H1 (cell line): Measurements from ENCODE around the gene OCSTAMP. TPM values are rescaled to one million over a fixed set of nuclear protein-coding genes. Genes with fewer than 3 reads are reported as not detected.

Source experiments
- CTCF ChIA-PET: fragments of 300-600 bp; sonication (Branson Sonifier 250); formaldehyde crosslinking; loops from one replicate; lab custom pipeline; 2021; ENCODE audit not compliant: partially characterized antibody; lab: Charles Lee
- POLR2A ChIA-PET: fragments of 300-600 bp; sonication (Branson Sonifier 250); formaldehyde crosslinking; loops from one replicate; lab custom pipeline; 2021; ENCODE audit warnings: inconsistent platforms; ENCODE audit not compliant: partially characterized antibody; lab: Charles Lee
- DNase-seq, 2 experiments: peaks; one replicate each; pipeline versions ENCODE4 v3.0.0 to v3.0.0-alpha.2; 2010 to 2022; ENCODE audit warnings: low spot score in 2 of 2, low read depth in 1 of 2, mixed read lengths in 1 of 2
- FAIRE-seq: peaks from 2 replicates; lab custom pipeline; 2011; peaks lifted over from hg19 to GRCh38; lab: Jason Lieb, UNC
- H2AFZ ChIP-seq: 2 replicates; pipeline ENCODE4 v1.8.1; 2012; ENCODE audit warnings: low read length, inconsistent platforms
- H2AK5ac ChIP-seq: 2 replicates; pipeline ENCODE4 v1.6.1; 2013; ENCODE audit warnings: low read depth, low read length
- H2BK120ac ChIP-seq: replicated peaks from 2 replicates; pipeline ENCODE3; 2013; ENCODE audit warnings: low read depth, low read length, inconsistent platforms
- H2BK12ac ChIP-seq: 2 replicates; pipeline ENCODE4 v1.6.1; 2013; ENCODE audit warnings: low read depth, low read length
- H2BK15ac ChIP-seq: 2 replicates; pipeline ENCODE4 v1.6.1; 2013; ENCODE audit warnings: low read length
- H2BK20ac ChIP-seq: 2 replicates; pipeline ENCODE4 v1.6.1; 2013; ENCODE audit warnings: low read length
- H2BK5ac ChIP-seq: 2 replicates; pipeline ENCODE4 v1.6.1; 2013; ENCODE audit warnings: low read depth, low read length
- H3K14ac ChIP-seq: 2 replicates; pipeline ENCODE4 v1.6.1; 2013; ENCODE audit warnings: inconsistent platforms; ENCODE audit not compliant: insufficient read length
- H3K18ac ChIP-seq: 2 replicates; pipeline ENCODE4 v1.6.1; 2013; ENCODE audit warnings: low read length; ENCODE audit errors: extremely low read depth
- H3K23ac ChIP-seq: 2 replicates; pipeline ENCODE4 v1.6.1; 2013; ENCODE audit warnings: inconsistent platforms; ENCODE audit not compliant: insufficient read length
- H3K23me2 ChIP-seq: 2 replicates; pipeline ENCODE4 v1.6.1; 2013; ENCODE audit warnings: low read depth, low read length
- H3K27ac ChIP-seq: 2 replicates; pipeline ENCODE4 v1.6.1; 2011; ENCODE audit warnings: low read depth, low read length, inconsistent platforms
- H3K27me3 ChIP-seq, 4 experiments: replicated peaks in 1 of 4; 1 replicate in 1 of 4; 2 replicates in 3 of 4; pipeline versions ENCODE4 v1.6.1 to v1.8.1; 2011 to 2013; ENCODE audit warnings: low read length in 3 of 4, mild to moderate bottlenecking in 3 of 4, inconsistent platforms in 2 of 4, mixed read lengths in 2 of 4, moderate library complexity in 1 of 4; ENCODE audit not compliant: control insufficient read depth in 3 of 4, insufficient read depth in 3 of 4; ENCODE audit errors: extremely low read depth in 1 of 4
- H3K36me3 ChIP-seq, 4 experiments: 2 replicates each; pipeline versions ENCODE4 v1.6.1 to v1.8.1; 2011 to 2013; ENCODE audit warnings: mild to moderate bottlenecking in 4 of 4, low read length in 3 of 4, moderate library complexity in 2 of 4, control low read depth in 1 of 4, inconsistent platforms in 1 of 4; ENCODE audit not compliant: insufficient read depth in 4 of 4, control insufficient read depth in 2 of 4
- H3K4ac ChIP-seq: replicated peaks from 2 replicates; pipeline ENCODE3; 2013; ENCODE audit warnings: low read length, low read depth, mixed read lengths, inconsistent platforms; ENCODE audit not compliant: insufficient read length
- H3K4me1 ChIP-seq, 4 experiments: replicated peaks in 1 of 4; 1 replicate in 1 of 4; 2 replicates in 3 of 4; pipeline versions ENCODE4 v1.6.1 to v1.8.1; 2011 to 2013; ENCODE audit warnings: low read length in 3 of 4, inconsistent platforms in 2 of 4, mixed read lengths in 1 of 4; ENCODE audit not compliant: insufficient read depth in 4 of 4, control insufficient read depth in 3 of 4
- H3K4me2 ChIP-seq, 2 experiments: 2 replicates each; pipeline versions ENCODE4 v1.6.1 to v1.8.1; 2011 to 2013; ENCODE audit warnings: low read depth in 2 of 2, low read length in 2 of 2, control low read depth in 1 of 2, inconsistent platforms in 1 of 2, mild to moderate bottlenecking in 1 of 2; ENCODE audit not compliant: insufficient read depth in 1 of 2
- H3K4me3 ChIP-seq, 4 experiments: fragments of 200-600, 300-600 bp in 1 of 4; sonication (generic), shearing (Covaris generic), sonication (Bioruptor Twin) in 1 of 4; 2 replicates each; pipeline versions ENCODE4 v1.5.1 to v1.8.1; 2011 to 2016; ENCODE audit warnings: low read length in 4 of 4, low read depth in 3 of 4, control low read depth in 2 of 4, inconsistent platforms in 2 of 4, mild to moderate bottlenecking in 2 of 4, mixed read lengths in 1 of 4, moderate library complexity in 1 of 4; ENCODE audit not compliant: insufficient read depth in 2 of 4; ENCODE audit errors: extremely low read depth in 1 of 4
- H3K56ac ChIP-seq: replicated peaks from 2 replicates; pipeline ENCODE3; 2013; ENCODE audit warnings: low read depth, mild to moderate bottlenecking, mixed read lengths, low read length, inconsistent platforms; ENCODE audit not compliant: insufficient read length
- H3K79me1 ChIP-seq: 2 replicates; pipeline ENCODE4 v1.6.1; 2013; ENCODE audit warnings: low read depth, low read length, control low read depth
- H3K79me2 ChIP-seq, 2 experiments: 2 replicates each; pipeline versions ENCODE4 v1.6.1 to v1.8.1; 2012 to 2013; ENCODE audit warnings: low read length in 2 of 2, mild to moderate bottlenecking in 2 of 2, inconsistent platforms in 1 of 2; ENCODE audit not compliant: insufficient read depth in 2 of 2, control insufficient read depth in 1 of 2
- H3K9ac ChIP-seq, 4 experiments: replicated peaks in 1 of 4; 1 replicate in 1 of 4; 2 replicates in 3 of 4; pipeline versions ENCODE4 v1.6.1 to v1.8.1; 2011 to 2013; ENCODE audit warnings: low read depth in 3 of 4, low read length in 3 of 4, control low read depth in 2 of 4, mild to moderate bottlenecking in 2 of 4, moderate library complexity in 2 of 4, inconsistent platforms in 1 of 4; ENCODE audit errors: extremely low read depth in 1 of 4
- H3K9me3 ChIP-seq, 2 experiments: 2 replicates each; pipeline versions ENCODE4 v1.6.1 to v1.8.1; 2012 to 2013; ENCODE audit warnings: mild to moderate bottlenecking in 2 of 2, moderate library complexity in 2 of 2, control low read depth in 1 of 2, inconsistent platforms in 1 of 2, low read depth in 1 of 2, low read length in 1 of 2, mixed read lengths in 1 of 2; ENCODE audit not compliant: insufficient read depth in 2 of 2
- H4K20me1 ChIP-seq, 2 experiments: replicated peaks in 1 of 2; 2 replicates each; pipeline versions ENCODE3 to v1.8.1; 2011 to 2013; ENCODE audit warnings: inconsistent platforms in 2 of 2, low read length in 2 of 2, mild to moderate bottlenecking in 1 of 2; ENCODE audit not compliant: insufficient read depth in 2 of 2, control insufficient read depth in 1 of 2
- H4K5ac ChIP-seq: 2 replicates; pipeline ENCODE4 v1.6.1; 2013; ENCODE audit warnings: low read length, low read depth, mixed read lengths, inconsistent platforms; ENCODE audit not compliant: insufficient read length
- H4K8ac ChIP-seq: 2 replicates; pipeline ENCODE4 v1.8.0; 2013; ENCODE audit warnings: mild to moderate bottlenecking, moderate library complexity, low read length, inconsistent platforms; ENCODE audit not compliant: insufficient read depth; ENCODE audit errors: extremely low read depth
- H4K91ac ChIP-seq: replicated peaks from 2 replicates; pipeline ENCODE3; 2013; ENCODE audit warnings: low read length, mixed read lengths, inconsistent platforms; ENCODE audit not compliant: insufficient read length
- BCL11A ChIP-seq, 2 experiments: IDR thresholded peaks; one replicate each; pipeline ENCODE4 v1.6.1; 2011; ENCODE audit warnings: low read depth in 2 of 2, low read length in 2 of 2, mild to moderate bottlenecking in 2 of 2
- CHD1 ChIP-seq: IDR thresholded peaks from 2 replicates; pipeline ENCODE4 v1.6.1; 2012; ENCODE audit warnings: low read depth, low read length, improper control_type of control experiment
- CREB1 ChIP-seq: IDR thresholded peaks from 2 replicates; pipeline ENCODE4 v1.6.1; 2012; ENCODE audit warnings: inconsistent platforms
- JUN ChIP-seq: IDR thresholded peaks from 2 replicates; pipeline ENCODE4 v1.6.1; 2011; ENCODE audit warnings: low read depth, mild to moderate bottlenecking, improper control_type of control experiment, low read length
- MAFK ChIP-seq: IDR thresholded peaks from 2 replicates; pipeline ENCODE4 v1.6.1; 2012; ENCODE audit warnings: low read depth, mild to moderate bottlenecking, improper control_type of control experiment, low read length
- POLR2AphosphoS5 ChIP-seq: IDR thresholded peaks from 2 replicates; pipeline ENCODE4 v1.6.1; 2011; ENCODE audit warnings: low read depth, low read length
- POU5F1 ChIP-seq: IDR thresholded peaks from 2 replicates; pipeline ENCODE4 v1.6.1; 2011; ENCODE audit warnings: low read depth, mild to moderate bottlenecking, low read length, moderate library complexity
- SIN3A ChIP-seq, 2 experiments: IDR thresholded peaks in 1 of 2; conservative IDR thresholded peaks in 1 of 2; 2 replicates each; pipeline ENCODE4 v1.6.1; 2011 to 2012; ENCODE audit warnings: low read length in 2 of 2, improper control_type of control experiment in 1 of 2, low read depth in 1 of 2, mild to moderate bottlenecking in 1 of 2
- SP2 ChIP-seq: IDR thresholded peaks from 2 replicates; pipeline ENCODE4 v1.6.1; 2012; ENCODE audit warnings: mild to moderate bottlenecking, low read length, inconsistent platforms
- WGBS, 2 experiments: shearing (Covaris generic) in 1 of 2; methylation state at CpG; one replicate each; pipeline versions ENCODE4 v1.1.6 to v1.1.7; 2013 to 2015; ENCODE audit warnings: low lambda C conversion rate in 2 of 2, mixed read lengths in 2 of 2, inconsistent platforms in 1 of 2, low coverage in 1 of 2, missing lambda C conversion rate in 1 of 2; ENCODE audit not compliant: insufficient replicate concordance in 2 of 2, insufficient coverage in 1 of 2, insufficient read length in 1 of 2; ENCODE audit errors: extremely low coverage in 1 of 2, missing lambda C conversion rate in 1 of 2; 5-methylcytosine and 5-hydroxymethylcytosine counted together
- polyA plus RNA-seq, 7 experiments: library from polyadenylated mRNA; depleted of rRNA in 3 of 7; stranded (reverse) in 5 of 7; unstranded in 2 of 7; fragments of >200 nt in 5 of 7; fragments of 200-250 nt in 2 of 7; gene quantifications; 1 replicate in 5 of 7; 2 replicates in 1 of 7; 4 replicates in 1 of 7; pipeline versions ENCODE4 v1.2.1 to v1.2.3, GENCODE V29; 2011 to 2013; ENCODE audit warnings: missing spikeins in 2 of 7, mixed read lengths in 2 of 7
- total RNA-seq: library from RNA; stranded (reverse); fragmentation: NEBNext Ultra II Directional; extraction: Animal tissue kit (Norgen Biotek cat#: 25700); gene quantifications from 2 replicates; pipeline ENCODE4 v1.2.1, GENCODE V29; 2021

The OCSTAMP gene
- total and polyA plus RNA-seq, 2 of the 8 experiments (the other 6 are each of a cell fraction or from before 2014, with no cell fraction given), result 0.09 to 0.13 TPM

DNA sequence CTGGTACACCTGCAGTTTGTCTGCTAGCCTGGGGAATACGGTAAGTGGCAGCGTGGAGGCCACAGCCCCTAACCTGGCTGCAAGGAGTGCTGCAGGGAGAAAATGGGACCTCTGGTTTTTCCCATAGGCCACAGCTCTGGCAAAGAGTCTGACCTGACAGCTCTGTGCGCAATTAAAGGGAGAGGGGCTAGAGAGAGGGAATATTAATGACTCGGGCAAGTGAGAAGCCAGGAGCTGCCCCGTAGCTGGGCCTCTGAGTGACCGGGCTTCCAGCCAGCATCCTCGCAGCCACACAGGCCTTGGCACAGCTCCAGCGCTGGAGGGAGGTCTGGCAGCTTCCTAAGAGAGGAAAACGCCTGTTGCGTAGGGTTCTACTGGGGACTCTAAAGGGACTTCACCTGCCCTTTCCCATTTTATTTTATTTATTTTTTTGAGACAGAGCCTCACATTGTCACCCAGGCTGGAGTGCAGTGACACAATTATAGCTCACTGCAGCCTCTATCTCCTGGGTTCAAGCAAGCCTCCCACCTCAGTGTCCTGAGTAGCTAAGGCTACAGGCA lies 18.2 kb upstream of the OCSTAMP start:
- CTCF ChIA-PET, result interaction anchor here (0.6 to 2.2 kb wide), 12 partner anchors 13 to 348 kb away, joined by 3 to 8 read pairs (median 3); no protein-coding TSS in a partner anchor
- DNase-seq (no peak), FAIRE-seq (no peak)
- Histone ChIP-seq H3K4ac (no peak overlapping the region), H3K56ac (no peak overlapping the region), H3K4me2 (no peak overlapping the region), H3K14ac (no peak overlapping the region), H3K4me1 (peaks cover 0 to 2% (median 0%) of the 10 kb centered on the region in 4 experiments; a peak in 3 of 7 replicates), H3K23me2 (no peaks in the 10 kb centered on the region), H3K4me3 (no peak overlapping the region), H3K23ac (no peak overlapping the region), H2BK12ac (no peak overlapping the region), H3K79me1 (no peaks in the 10 kb centered on the region), H2BK20ac (no peak overlapping the region), H3K9ac (no peak overlapping the region), H2BK120ac (no peak overlapping the region), H4K20me1 (no peaks in the 10 kb centered on the region), H3K79me2 (no peaks in the 10 kb centered on the region), H3K36me3 (no peaks in the 10 kb centered on the region), H3K27ac (no peak overlapping the region), H3K18ac (no peak overlapping the region), H4K91ac (no peak overlapping the region), H4K8ac (no peak overlapping the region), H2BK15ac (no peak overlapping the region), H2AFZ (no peak overlapping the region), H3K27me3 (no peaks in the 10 kb centered on the region), H2BK5ac (no peak overlapping the region), H2AK5ac (no peak overlapping the region), H4K5ac (no peak overlapping the region), H3K9me3 (no peaks in the 10 kb centered on the region)
- WGBS, 2 experiments, result 96% methylated on average over 10 of the region's 10 CpGs; no CpG with 5 or more reads in 1 of the 2 experiments
- POLR2A ChIA-PET, result interaction anchor here (1.0 to 1.2 kb wide), 3 partner anchors 9 to 14 kb away, joined by 3 to 5 read pairs (median 3); no protein-coding TSS in a partner anchor
- TF ChIP-seq BCL11A (IDR thresholded peaks at IDR 0.05; ENCODE audit: low read depth in 2 of 2, low read length in 2 of 2) (no peak), JUN (no peak), CREB1 (no peak), SP2 (no peak), POU5F1 (no peak), MAFK (no peak), SIN3A (conservative IDR thresholded peaks at IDR 0.05 in 1 of 2, IDR thresholded peaks at IDR 0.05 in 1 of 2; ENCODE audit: low read depth in 1 of 2, low read length in 2 of 2) (no peak), CHD1 (no peak), POLR2AphosphoS5 (no peak)
